ENCODE measurements around the gene BLOC1S3. TPM values are rescaled to one million over a fixed set of nuclear protein-coding genes. Genes with fewer than 3 reads are reported as not detected.
A peak's percentile ranks its signal among the peaks of the same experiment; 100 is the strongest.

BLOC1S3 gene
- polyA plus RNA-seq, 2 of the 4 experiments (the other 2 are of a cell fraction) = 7.5 to 12.2 TPM

GRCh38 chr19:45130888-45131615 lies 47.5 kb upstream of the BLOC1S3 start:
- ATAC-seq (peak; percentile 86 to 88), FAIRE-seq (no peak), DNase-seq (ENCODE audit: low read depth in 1 of 2, low spot score in 1 of 2) (peak; percentile 54)
- Histone ChIP-seq H3K4me1 (peaks cover 10% of the 10 kb centered on the region), H3K4me2 (peak overlapping the region; percentile 35; the same call in 2 of the 3 replicates), H3K4me3 (no peak overlapping the region), H3K9me3 (no peaks in the 10 kb centered on the region), H3K27ac (peak overlapping the region in 1 of 2 experiments; percentile 13; a peak in 2 of 6 replicates)
- ChIA-PET CTCF (interaction anchor here (0.7 to 2.8 kb wide), 16 partner anchors 10 to 282 kb away, joined by 3 to 16 read pairs (median 5); no protein-coding TSS in a partner anchor), POLR2A (interaction anchor here (1.0 to 1.1 kb wide), 2 partner anchors 38 to 52 kb away, joined by 5 to 6 read pairs; partner anchors contain the start of genes GEMIN7 and PPP1R37)
- WGBS (ENCODE audit: missing lambda C conversion rate) = 36% methylated on average over 13 of the region's 13 CpGs
- TF ChIP-seq SMC3 (IDR thresholded peaks at IDR 0.05) (peak; percentile 66), RFX5 (IDR thresholded peaks at IDR 0.05) (no peak), FOSB (CRISPR knock-in tag; IDR thresholded peaks at IDR 0.05) (no peak), FOSL2 (IDR thresholded peaks at IDR 0.05) (no peak), FOSL2 (CRISPR knock-in tag; IDR thresholded peaks at IDR 0.05) (peak; percentile 79), JUNB (IDR thresholded peaks at IDR 0.05) (no peak), MYC (IDR thresholded peaks at IDR 0.05; ENCODE audit: borderline replicate concordance, low read length) (no peak), EHMT2 (IDR thresholded peaks at IDR 0.05; ENCODE audit: low read depth) (no peak), CBX8 (IDR thresholded peaks at IDR 0.05) (no peak), RAD21 (conservative IDR thresholded peaks at IDR 0.05 in 1 of 2, IDR thresholded peaks at IDR 0.05 in 1 of 2) (peak; percentile 31 to 48; a peak in 3 of 5 replicates), HDAC2 (IDR thresholded peaks at IDR 0.05) (no peak), CTCF (IDR thresholded peaks at IDR 0.05) (peak; percentile 51), HOXB5 (CRISPR knock-in tag; IDR thresholded peaks at IDR 0.05) (no peak)

GRCh38 chr19:45133661-45134060 lies 44.9 kb upstream of the BLOC1S3 start:
- Histone ChIP-seq H3K27ac (no peak overlapping the region), H3K4me3 (no peak overlapping the region), H3K9me3 (no peaks in the 10 kb centered on the region), H3K4me1 (peaks cover 10% of the 10 kb centered on the region), H3K4me2 (no peak overlapping the region)
- ATAC-seq (no peak), FAIRE-seq (no peak), DNase-seq (ENCODE audit: low read depth in 1 of 2, low spot score in 1 of 2) (no peak)
- ChIA-PET POLR2A (no interaction called here), CTCF (interaction anchor here (1.0 to 6.0 kb wide), 4 partner anchors 8 to 42 kb away, joined by 3 to 51 read pairs (median 4); no protein-coding TSS in a partner anchor)
- WGBS (ENCODE audit: missing lambda C conversion rate) = 94% methylated on average over 8 of the region's 8 CpGs
- TF ChIP-seq BCL3 (IDR thresholded peaks at IDR 0.05) (no peak), CHD4 (IDR thresholded peaks at IDR 0.05; ENCODE audit: borderline replicate concordance) (no peak), MAX (IDR thresholded peaks at IDR 0.05) (no peak), RAD21 (conservative IDR thresholded peaks at IDR 0.05 in 1 of 2, IDR thresholded peaks at IDR 0.05 in 1 of 2) (no peak), USF2 (IDR thresholded peaks at IDR 0.05) (peak; percentile 48; the same call in 1 of the 2 replicates), NR3C1 (IDR thresholded peaks at IDR 0.05) (no peak)

All from A549 (cell line).